H1 (cell line): Measurements from ENCODE around the gene EPHA3.

Experiments
- EZH2 ChIP-seq: fragments of 200-600 bp; sonication (generic); IDR thresholded peaks from 2 replicates; pipeline ENCODE4 v1.7.1; 2012; ENCODE audit warnings: low read depth, mild to moderate bottlenecking, moderate library complexity, low read length, inconsistent platforms; ENCODE audit not compliant: severe bottlenecking
- HDAC6 ChIP-seq: IDR thresholded peaks from one replicate; pipeline ENCODE4 v1.7.1; 2012; ENCODE audit warnings: low read depth, mild to moderate bottlenecking, inconsistent platforms, low read length, moderate library complexity
- POLR2AphosphoS5 ChIP-seq: IDR thresholded peaks from 2 replicates; pipeline ENCODE4 v1.6.1; 2011; ENCODE audit warnings: low read depth, low read length
- TAF1 ChIP-seq: IDR thresholded peaks from 2 replicates; pipeline ENCODE4 v1.6.1; 2011; ENCODE audit warnings: mild to moderate bottlenecking, low read depth, low read length
- TEAD4 ChIP-seq: IDR thresholded peaks from 2 replicates; pipeline ENCODE4 v1.6.1; 2012; ENCODE audit warnings: low read depth, low read length, inconsistent platforms, mixed read lengths
- ZNF274 ChIP-seq: IDR thresholded peaks from 2 replicates; pipeline ENCODE4 v1.7.0; 2012; ENCODE audit warnings: low read length, borderline replicate concordance; ENCODE audit errors: extremely low read depth
- TF ChIP-seq, protein P1 (sequence below), 3 experiments: IDR thresholded peaks; 1 replicate in 2 of 3; 2 replicates in 1 of 3; pipeline versions ENCODE4 v1.5.1 to v1.6.1; 2011; ENCODE audit warnings: low read length in 3 of 3, mild to moderate bottlenecking in 3 of 3, inconsistent platforms in 2 of 3, low read depth in 1 of 3, moderate library complexity in 1 of 3; ENCODE audit not compliant: insufficient read depth in 1 of 3; ENCODE audit errors: control extremely low read depth in 1 of 3

- TF ChIP-seq EZH2 (no peak), TAF1 (no peak), ZNF274 (no peak), TEAD4 (no peak), HDAC6 (no peak), POLR2AphosphoS5 (no peak)
- TF ChIP-seq, protein P1, sequence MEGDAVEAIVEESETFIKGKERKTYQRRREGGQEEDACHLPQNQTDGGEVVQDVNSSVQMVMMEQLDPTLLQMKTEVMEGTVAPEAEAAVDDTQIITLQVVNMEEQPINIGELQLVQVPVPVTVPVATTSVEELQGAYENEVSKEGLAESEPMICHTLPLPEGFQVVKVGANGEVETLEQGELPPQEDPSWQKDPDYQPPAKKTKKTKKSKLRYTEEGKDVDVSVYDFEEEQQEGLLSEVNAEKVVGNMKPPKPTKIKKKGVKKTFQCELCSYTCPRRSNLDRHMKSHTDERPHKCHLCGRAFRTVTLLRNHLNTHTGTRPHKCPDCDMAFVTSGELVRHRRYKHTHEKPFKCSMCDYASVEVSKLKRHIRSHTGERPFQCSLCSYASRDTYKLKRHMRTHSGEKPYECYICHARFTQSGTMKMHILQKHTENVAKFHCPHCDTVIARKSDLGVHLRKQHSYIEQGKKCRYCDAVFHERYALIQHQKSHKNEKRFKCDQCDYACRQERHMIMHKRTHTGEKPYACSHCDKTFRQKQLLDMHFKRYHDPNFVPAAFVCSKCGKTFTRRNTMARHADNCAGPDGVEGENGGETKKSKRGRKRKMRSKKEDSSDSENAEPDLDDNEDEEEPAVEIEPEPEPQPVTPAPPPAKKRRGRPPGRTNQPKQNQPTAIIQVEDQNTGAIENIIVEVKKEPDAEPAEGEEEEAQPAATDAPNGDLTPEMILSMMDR (IDR thresholded peaks at IDR 0.05; ENCODE audit: control extremely low read depth in 1 of 3, insufficient read depth in 1 of 3, low read depth in 1 of 3, low read length in 3 of 3), result no peak
These were observed 153.3 kb downstream of the EPHA3 start for GRCh38 chr3:89260721-89261120.
